Colonic mucosa (tissue), 4 donors: Measurements from ENCODE around the gene BCL11B. TPM values are rescaled to one million over a fixed set of nuclear protein-coding genes. Genes with fewer than 3 reads are reported as not detected.

Experiments
- DNase-seq: peaks from one replicate; pipeline ENCODE4 v3.0.0-alpha.2; 2020
- H3K27ac ChIP-seq: fragments of 200-600 bp; one replicate; pipeline ENCODE4 v1.8.0; 2021
- H3K27me3 ChIP-seq: fragments of 200-600 bp; one replicate; pipeline ENCODE4 v1.8.0; 2021
- H3K36me3 ChIP-seq: fragments of 200-600 bp; one replicate; pipeline ENCODE4 v1.8.0; 2021
- H3K4me1 ChIP-seq: fragments of 200-600 bp; one replicate; pipeline ENCODE4 v1.8.0; 2021; ENCODE audit warnings: mild to moderate bottlenecking
- H3K4me3 ChIP-seq: fragments of 200-600 bp; one replicate; pipeline ENCODE4 v1.8.0; 2021
- H3K9ac ChIP-seq, 2 donors: one replicate each; pipeline ENCODE4 v1.7.0; 2013; ENCODE audit warnings: control low read depth in 2 of 2, low read depth in 2 of 2, low read length in 2 of 2
- H3K9me3 ChIP-seq: fragments of 200-600 bp; one replicate; pipeline ENCODE4 v1.8.0; 2021
- intact Hi-C: fragments of 100-400 bp; cut with DNase I; formaldehyde crosslinking; loops from one replicate; pipeline ENCODE4 v1.14.1; 2022
- total RNA-seq, 2 donors: library from RNA; stranded (reverse); fragmentation: NEBNext Ultra II Directional in 1 of 2; extraction: Animal tissue kit (Norgen Biotek cat#: 25700) in 1 of 2; gene quantifications; one replicate each; pipeline ENCODE4 v1.2.1, GENCODE V29; 2021
- TF ChIP-seq, protein P1 (sequence below): fragments of 200-600 bp; IDR thresholded peaks from one replicate; pipeline ENCODE4 v1.8.0; 2022; ENCODE audit warnings: antibody characterized with exemption, mild to moderate bottlenecking
- donor health status: healthy.
- donor health status: DM: no; HTN: no; CAD: no.
- donor health status: DM: no; HTN: no; CAD: no.

Gene BCL11B
- total RNA-seq, 2 donors from 2014 or later, result 5.6 to 10.4 TPM

DNA sequence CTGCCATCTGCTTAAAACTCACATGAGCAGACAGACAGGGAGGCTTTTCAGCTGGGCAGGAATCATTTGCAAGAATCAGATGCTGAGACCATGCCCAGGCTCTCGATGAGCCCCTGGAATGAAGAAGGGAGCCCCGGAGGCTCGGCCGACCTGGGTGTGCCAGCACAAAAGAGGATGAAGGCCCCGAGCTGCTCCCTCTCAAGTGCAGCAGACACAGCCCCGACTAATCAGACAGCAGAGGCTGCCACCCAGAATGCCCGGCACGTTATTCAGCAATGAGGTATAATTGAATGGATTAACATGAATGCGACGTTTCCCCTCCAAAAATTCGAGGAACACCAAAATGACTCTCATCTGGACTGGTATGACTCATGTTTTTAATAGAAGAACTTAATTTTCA, 58.9 kb downstream of the BCL11B start:
- DNase-seq, result no peak
- Histone ChIP-seq H3K27ac (no peak overlapping the region), H3K4me1 (no peaks in the 10 kb centered on the region), H3K9me3 (no peaks in the 10 kb centered on the region), H3K4me3 (no peak overlapping the region), H3K9ac (no peak overlapping the region), H3K36me3 (no peaks in the 10 kb centered on the region), H3K27me3 (no peaks in the 10 kb centered on the region)
- TF ChIP-seq, protein P1, sequence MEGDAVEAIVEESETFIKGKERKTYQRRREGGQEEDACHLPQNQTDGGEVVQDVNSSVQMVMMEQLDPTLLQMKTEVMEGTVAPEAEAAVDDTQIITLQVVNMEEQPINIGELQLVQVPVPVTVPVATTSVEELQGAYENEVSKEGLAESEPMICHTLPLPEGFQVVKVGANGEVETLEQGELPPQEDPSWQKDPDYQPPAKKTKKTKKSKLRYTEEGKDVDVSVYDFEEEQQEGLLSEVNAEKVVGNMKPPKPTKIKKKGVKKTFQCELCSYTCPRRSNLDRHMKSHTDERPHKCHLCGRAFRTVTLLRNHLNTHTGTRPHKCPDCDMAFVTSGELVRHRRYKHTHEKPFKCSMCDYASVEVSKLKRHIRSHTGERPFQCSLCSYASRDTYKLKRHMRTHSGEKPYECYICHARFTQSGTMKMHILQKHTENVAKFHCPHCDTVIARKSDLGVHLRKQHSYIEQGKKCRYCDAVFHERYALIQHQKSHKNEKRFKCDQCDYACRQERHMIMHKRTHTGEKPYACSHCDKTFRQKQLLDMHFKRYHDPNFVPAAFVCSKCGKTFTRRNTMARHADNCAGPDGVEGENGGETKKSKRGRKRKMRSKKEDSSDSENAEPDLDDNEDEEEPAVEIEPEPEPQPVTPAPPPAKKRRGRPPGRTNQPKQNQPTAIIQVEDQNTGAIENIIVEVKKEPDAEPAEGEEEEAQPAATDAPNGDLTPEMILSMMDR, result no peak
- intact Hi-C loops, result no loop called here

DNA sequence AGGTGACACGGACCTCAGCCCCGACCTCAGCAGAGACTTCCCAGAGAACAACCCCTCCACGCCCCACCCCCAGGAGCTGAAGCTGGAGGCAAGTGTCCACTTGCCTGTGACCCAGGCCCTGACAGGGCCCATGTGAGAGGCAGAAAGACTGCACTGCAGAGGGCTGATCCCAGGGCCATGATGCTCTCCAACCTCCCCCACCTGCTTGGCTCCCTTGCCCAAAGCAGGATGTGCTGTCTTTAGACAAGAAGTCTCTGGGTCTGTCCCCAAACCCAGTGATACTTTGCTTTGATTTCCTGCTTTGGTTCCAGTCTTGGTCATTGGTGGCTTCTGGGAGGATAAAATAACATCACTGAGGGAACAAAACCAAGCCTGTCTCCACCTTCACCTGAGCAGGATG, 59.4 kb downstream of the BCL11B start:
- Histone ChIP-seq H3K36me3 (no peaks in the 10 kb centered on the region), H3K9me3 (no peaks in the 10 kb centered on the region), H3K4me3 (no peak overlapping the region), H3K4me1 (no peaks in the 10 kb centered on the region), H3K27me3 (no peaks in the 10 kb centered on the region), H3K9ac (no peak overlapping the region), H3K27ac (no peak overlapping the region)
- TF ChIP-seq, protein P1, result no peak
- DNase-seq, result no peak
- intact Hi-C loops, result no loop called here

DNA sequence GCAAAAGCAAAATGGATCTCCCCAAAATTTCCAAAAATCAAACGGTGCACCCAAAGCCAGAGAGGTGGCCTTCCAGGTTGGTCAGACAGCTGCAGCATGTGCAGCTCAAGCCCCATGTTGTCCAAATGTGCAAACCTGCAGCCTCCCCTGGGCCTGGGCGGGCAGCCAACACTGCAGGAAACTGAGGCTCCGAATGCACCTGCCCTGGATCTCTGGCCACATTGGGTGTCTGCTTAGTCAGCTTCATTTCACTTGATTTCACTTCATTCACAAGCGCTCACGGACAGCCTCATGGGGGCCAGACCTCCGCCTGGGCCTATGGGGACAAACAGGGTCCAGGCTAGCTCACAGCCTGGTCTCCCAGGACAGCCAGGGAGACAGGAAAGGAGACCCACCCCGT, 59.8 kb downstream of the BCL11B start:
- TF ChIP-seq, protein P1, result no peak
- H3K9me3 ChIP-seq, result no peaks in the 10 kb centered on the region
- no peak overlapping the region for H3K4me3 ChIP-seq
- H3K27me3 ChIP-seq, result no peaks in the 10 kb centered on the region
- H3K9ac ChIP-seq, result no peak overlapping the region
- intact Hi-C loops, result no loop called here
- no peak overlapping the region for H3K27ac ChIP-seq
- H3K36me3 ChIP-seq, result no peaks in the 10 kb centered on the region
- H3K4me1 ChIP-seq, result no peaks in the 10 kb centered on the region
- no peak for DNase-seq

DNA sequence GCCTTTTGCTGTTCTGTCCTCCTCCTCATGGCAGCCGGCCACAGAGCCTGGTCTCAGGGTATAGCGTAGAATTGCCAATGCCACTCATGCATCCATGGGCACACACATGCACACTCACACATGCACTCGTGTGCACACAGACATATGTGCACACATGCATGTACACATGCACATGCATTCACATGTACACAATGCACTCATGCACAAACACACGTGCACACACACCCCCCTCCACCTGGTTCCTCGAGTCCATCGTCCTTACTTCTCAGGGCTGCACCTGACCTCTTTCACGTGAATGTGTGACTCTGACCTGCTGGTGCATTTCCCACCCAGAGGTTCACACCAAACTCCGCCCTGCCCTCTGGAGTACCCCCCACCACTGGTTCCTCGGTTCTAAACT, 60.6 kb downstream of the BCL11B start:
- H3K27ac ChIP-seq, result no peak overlapping the region
- intact Hi-C loops, result no loop called here

DNA sequence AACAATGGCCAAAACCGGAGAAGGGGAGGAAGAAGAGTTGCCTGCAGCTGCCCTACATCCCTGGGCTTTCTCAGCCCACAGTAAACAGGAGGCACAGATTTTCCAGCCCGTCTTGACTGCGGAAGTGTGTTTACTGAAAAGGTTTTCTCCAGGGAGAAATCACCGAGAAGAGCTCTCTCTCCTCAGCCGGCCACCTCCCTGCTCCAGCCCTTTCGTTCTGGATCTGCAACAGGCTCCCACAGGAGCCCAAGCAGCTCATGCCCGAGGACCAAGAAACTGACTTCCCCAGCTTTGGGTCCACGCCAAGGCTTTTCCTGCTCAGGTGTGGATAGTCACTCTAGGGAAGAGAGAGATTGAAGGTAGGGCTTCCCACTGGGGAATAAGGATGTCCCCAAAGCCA, 61.7 kb downstream of the BCL11B start:
- no peaks in the 10 kb centered on the region for H3K4me1 ChIP-seq
- intact Hi-C loops, result no loop called here

More for the DNA sequence above, 60.6 kb downstream of the BCL11B start:
- no peaks in the 10 kb centered on the region for H3K36me3 ChIP-seq
- no peaks in the 10 kb centered on the region for H3K4me1 ChIP-seq
- no peaks in the 10 kb centered on the region for H3K27me3 ChIP-seq
- no peak overlapping the region for H3K4me3 ChIP-seq
- TF ChIP-seq, protein P1, result no peak
- H3K9me3 ChIP-seq, result no peaks in the 10 kb centered on the region
- no peak overlapping the region for H3K9ac ChIP-seq
- DNase-seq, result no peak

More for the DNA sequence above, 61.7 kb downstream of the BCL11B start:
- TF ChIP-seq, protein P1, result no peak
- H3K4me3 ChIP-seq, result no peak overlapping the region
- no peak for DNase-seq
- H3K36me3 ChIP-seq, result no peaks in the 10 kb centered on the region
- no peak overlapping the region for H3K27ac ChIP-seq
- H3K27me3 ChIP-seq, result no peaks in the 10 kb centered on the region
- no peaks in the 10 kb centered on the region for H3K9me3 ChIP-seq
- no peak overlapping the region for H3K9ac ChIP-seq
